Activated CD4-positive, alpha-beta T cell treated with anti-CD3 and anti-CD28 coated beads for 4 hours (primary cell): ENCODE measurements around the gene KCTD3.
A peak's percentile ranks its signal among the peaks of the same experiment; 100 is the strongest.

Source experiments
- DNase-seq, 2 donors: peaks; one replicate each; pipeline ENCODE4 v3.0.0-alpha.2; 2020

KCTD3 gene

DNA sequence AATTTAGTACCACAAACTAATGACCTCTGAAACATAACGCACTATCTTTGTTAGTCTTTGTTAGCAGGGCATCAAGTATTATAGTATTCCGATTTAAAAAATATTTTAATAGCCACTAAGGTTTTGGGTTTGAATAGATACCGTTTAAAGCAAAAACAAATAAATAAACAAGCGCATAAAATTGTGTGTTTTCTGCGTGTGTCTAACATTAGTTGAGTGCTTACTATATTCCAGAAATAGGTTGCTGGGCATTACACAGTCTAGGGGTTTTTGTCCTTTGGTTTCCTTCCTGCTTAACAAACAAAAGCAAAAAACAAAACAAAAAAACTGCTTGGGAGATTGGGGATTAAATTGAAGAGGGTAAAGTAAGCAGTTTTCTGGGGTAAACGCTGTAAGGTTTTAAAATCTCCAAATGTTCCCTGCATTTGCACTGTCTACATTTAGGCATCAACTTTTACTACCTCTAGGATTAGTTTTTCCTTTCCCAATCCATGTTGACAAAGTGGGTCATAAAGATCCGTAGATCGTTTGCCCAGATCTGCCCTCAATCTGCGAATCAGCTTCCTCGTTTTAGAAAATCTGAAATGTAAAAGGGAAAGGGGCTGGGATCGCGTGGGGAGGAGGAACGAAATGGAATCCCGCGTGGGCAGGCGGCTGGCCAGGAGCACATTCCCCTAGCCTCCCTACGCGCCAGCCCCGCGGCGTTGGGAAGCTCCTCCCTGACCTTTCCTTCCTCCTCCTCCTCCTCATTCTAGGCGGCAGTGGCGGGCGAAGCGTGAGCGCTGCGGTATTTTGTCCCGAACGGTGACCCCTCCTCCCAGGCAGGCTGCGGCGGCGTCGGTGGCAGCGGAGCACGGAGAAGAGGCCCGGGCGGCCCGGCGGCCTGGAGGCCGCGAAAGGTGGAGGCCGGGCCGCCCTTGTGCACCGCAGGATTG, at the start of gene KCTD3:
TSS of gene KCTD3 (plus strand) at position 749 of the 935 bp plus-strand sequence. CDS start 382 bp downstream, outside the sequence.
- DNase-seq = peak; percentile 10 to 31

DNA sequence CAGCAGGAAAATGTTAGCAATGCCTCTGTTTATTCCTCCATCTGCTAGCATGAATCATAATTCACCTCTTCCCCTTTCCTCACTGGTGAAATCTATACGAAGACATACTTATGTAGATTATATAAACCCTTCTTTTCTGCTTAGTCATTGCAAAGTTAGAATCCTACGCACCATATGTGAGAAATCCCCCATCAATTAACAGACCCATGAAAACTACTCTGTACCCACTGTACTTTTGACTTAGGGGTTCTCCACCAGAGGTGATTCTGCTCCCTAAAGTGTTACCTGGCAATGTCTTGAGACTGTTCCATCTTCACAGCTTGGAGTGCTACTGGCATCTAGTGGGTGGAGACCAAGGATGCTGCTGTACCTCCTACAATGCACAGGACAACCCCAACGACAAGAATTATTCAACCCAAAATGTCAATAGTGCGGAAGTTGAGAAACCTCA, 49.6 kb upstream of the KCTD3 start:
- DNase-seq = no peak

GRCh38 chr1:215518594-215518993, 48.5 kb upstream of the KCTD3 start:
- no peak for DNase-seq

DNA sequence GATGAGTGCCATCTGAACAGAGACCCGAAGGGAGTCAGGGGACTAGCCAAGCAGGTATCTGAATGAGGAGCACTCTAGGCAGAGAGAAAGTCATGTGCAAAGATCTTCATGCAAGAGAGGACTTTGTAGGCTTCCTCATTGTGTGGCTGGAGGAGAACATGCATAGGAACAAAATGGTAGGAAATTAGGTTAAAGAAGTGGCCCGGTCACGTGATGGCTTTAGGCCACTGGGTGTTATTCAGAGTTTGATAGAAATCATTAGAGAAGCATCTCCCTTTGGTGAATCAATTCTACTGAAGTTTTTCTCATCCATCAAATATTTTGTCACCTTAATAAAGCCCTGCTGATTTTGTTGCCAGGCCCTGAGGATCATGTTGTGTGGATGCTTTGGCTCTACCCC, 45.8 kb upstream of the KCTD3 start:
- DNase-seq = no peak

DNA sequence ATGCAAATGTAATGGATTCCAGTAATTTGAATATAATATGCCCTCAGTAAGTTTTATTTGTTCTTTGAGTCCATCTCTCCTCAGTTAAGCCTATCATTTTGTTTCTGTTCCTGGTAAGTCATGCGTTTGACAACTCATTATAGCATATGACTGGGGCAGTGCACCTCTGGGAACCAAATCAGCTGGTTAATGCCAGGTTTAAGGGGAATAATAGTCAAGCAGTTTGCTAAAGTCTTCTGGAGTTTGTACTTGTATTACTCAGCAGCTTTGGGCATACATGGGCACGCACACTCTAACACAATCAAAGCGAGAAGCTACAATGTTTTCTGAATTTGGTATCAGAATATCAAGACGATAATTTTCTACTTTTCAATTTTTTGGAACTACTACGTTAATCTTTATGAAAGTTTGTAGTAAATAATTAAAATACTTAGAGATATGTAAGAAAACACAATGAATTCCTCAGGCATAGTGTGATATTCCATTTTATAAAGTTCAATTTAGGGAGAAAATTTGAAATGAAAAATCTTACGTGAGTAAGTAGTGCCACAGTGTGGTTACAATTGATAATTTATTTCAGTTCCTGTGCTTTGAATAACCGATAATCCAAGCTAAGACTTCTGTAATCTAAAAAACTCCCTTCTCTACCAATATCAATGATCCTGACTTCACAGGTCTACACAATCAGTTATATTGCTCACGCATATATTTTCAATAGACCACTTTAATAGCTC, 43.8 kb upstream of the KCTD3 start:
- DNase-seq = no peak

- no peak for DNase-seq
These were observed 43.2 kb upstream of the KCTD3 start for GRCh38 chr1:215523906-215524305.

DNA sequence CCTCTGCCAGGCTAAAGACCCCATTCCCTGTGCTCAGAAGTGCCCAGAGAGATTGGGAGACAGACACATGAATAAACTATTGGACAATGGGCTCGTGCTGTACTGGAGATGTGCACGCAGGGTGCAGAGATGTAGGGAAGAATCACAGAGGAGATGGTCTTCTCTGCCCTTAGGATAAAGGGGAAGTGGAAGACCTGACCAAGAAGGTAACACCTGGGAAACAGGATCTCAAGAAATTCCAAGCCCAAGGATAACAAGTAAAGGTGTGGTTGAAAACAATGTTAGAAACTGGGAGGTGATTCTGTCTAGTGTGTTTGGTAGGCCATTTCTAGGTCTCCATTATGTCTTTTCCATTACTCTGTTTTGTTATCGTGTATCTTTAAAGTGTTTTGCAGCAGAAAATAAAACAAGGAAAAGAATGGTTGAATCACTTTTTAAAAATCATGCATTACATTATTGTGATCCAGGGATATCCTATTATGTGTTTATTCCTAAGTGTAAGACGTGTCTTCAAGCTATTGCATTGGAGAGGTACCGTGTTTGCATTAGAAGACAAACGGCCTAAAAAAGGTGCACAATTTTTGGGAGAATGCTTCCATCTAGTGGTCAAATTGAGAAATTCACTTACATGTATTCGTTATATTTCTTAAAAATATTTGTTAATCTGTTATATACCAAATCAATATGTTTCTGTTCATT, 40.8 kb upstream of the KCTD3 start:
- no peak for DNase-seq

DNA sequence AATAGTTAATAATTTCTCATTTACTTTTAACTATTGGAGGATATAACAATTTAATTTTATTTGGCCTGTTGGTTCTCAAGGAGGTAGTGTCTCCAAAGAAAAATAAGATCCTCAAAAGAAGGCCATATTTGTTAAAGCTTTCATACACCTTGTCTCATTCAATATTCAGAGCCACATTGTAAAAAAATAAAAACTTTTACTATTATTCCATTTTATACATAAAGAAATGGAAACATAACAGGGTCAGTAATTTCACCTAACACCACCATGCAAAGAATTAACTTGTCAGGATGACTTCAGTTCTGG, 40.3 kb upstream of the KCTD3 start:
- DNase-seq = no peak

DNA sequence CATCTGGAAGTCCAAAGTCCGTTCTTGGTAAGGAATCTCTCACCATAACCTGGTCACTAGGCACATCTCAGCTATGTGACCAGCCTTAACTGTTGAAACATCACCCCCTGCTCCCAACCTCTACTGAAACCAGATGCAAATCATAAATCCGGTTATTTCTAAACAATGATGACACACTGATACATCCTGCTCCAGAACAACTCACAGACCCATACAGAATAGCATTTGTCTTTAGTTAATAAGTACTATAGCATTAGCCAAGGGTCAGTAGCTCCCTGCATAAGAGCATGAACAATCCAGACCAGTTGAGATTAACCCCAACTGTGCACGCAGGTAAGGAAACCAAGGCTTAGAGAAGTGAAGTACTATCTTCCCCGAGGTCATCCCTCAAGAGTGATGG, 38.0 kb upstream of the KCTD3 start:
- DNase-seq = no peak

- DNase-seq = no peak
These were observed 37.5 kb upstream of the KCTD3 start for GRCh38 chr1:215529571-215529970.

GRCh38 chr1:215530401-215530984, 36.6 kb upstream of the KCTD3 start:
- DNase-seq = no peak

- DNase-seq = no peak
These were observed 27.1 kb upstream of the KCTD3 start for GRCh38 chr1:215539803-215540570.

DNA sequence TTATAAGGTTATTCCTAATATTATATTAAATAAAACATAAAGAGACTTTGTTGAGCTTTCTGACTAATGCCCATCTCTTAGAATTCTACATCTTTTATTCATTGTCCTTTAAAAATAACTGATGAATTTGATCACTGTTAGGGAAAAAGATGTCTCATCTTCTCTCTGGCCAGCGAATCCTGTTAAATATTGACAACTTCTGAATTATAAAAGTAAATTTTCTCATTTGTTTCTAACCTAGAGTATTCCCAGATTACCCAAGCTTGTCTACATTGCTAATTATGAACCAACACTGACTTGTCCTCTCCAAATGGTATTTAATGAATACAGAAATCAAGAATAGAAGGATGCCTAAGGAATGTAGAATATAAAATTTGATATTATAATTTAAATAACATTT, 24.8 kb upstream of the KCTD3 start:
- DNase-seq = no peak

DNA sequence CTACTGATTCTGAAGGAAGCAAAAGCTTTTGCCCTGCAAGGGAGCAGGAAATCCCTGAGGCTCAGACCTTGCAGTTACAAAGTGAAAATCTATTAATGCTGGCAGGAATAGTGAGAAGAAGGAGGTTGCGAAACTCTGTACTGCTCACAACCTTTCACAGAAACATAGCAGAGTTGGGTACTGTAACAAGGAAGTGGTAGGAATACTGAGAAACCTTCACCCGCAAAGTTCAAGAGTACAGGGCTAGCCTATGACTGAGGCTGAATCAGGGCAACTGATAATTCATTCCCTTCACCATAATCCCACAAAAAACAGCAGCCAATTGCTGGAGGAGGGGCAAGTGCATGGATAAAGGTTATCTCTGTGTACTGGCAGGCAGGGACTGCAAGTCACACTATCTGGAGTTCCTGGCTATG, 23.9 kb upstream of the KCTD3 start:
- no peak for DNase-seq

GRCh38 chr1:215543806-215544205, 23.3 kb upstream of the KCTD3 start:
- DNase-seq = no peak

- DNase-seq = no peak
These were observed 22.5 kb upstream of the KCTD3 start for GRCh38 chr1:215544566-215544965.

DNA sequence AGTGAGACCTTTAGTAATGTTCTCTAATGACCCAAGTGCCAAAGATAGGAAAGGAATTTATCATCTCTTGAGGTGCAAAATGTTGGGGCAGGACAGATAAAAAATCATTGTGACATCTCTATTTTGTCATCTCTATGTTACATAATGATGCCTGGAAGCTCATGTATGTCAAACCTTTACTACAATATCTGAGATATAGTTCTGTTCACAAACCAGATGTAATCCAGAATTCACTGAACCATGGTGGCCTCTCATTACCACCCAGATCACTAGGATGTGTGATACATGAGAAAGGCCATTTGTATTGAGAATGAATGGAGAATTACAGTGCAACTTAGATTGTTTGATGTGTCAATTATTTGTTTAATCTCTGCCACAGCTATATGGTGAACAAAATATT, 22.0 kb upstream of the KCTD3 start:
- DNase-seq = no peak

GRCh38 chr1:215547011-215547410, 20.1 kb upstream of the KCTD3 start:
- no peak for DNase-seq

GRCh38 chr1:215551806-215552205, 15.3 kb upstream of the KCTD3 start:
- DNase-seq = no peak

DNA sequence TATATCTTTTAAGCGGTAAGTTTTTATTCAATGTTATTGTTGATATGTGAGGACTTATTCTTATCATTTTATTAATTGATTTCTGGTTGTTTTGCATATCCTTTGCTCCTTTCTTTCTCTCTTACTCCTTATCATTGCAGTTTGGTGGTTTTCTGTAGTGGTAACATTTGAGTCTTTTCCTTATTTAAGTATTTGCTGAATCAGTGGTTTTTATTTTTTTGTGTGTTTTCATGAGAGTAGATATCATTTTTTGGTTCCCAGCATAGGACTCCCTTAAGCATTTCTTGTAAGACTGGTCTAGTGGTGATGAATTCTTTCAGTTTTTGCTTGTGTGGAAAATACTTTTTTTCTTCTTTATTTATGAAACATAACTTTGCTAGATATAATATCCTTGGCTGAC, 12.2 kb upstream of the KCTD3 start:
- DNase-seq = no peak

- DNase-seq = no peak
These were observed 11.6 kb upstream of the KCTD3 start for GRCh38 chr1:215555531-215555930.

DNA sequence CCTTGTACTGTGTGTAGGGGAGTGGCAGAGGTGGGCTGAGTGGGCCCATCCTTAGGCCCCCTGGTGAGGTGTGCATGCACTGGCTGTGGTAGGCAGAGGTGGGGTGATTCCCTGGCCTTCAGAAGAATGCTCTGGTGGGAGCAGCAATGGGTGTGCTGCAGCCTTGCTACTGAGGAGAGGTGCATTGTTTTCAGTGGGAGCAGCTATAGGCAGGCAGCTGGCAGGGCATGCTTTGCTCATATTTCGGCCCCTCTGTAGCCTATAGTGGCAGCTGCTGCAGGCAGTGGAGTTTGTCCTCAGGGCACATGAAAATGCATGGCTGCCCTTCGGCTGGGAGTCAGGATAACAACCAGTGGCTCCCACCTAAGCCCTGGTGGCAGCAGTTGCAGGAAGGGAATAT, 10.1 kb upstream of the KCTD3 start:
- DNase-seq = no peak
